GM12801 (cell line): ENCODE data around the gene NRCAM.

Experiments
- CTCF ChIP-seq: IDR thresholded peaks from one replicate; pipeline ENCODE4 v1.5.1; 2011; ENCODE audit warnings: control low read depth; ENCODE audit not compliant: insufficient read length; ENCODE audit errors: extremely low read depth

NRCAM gene

GRCh38 chr7:108128514-108128913 is 327.7 kb downstream of the NRCAM start:
- no peak for TF ChIP-seq CTCF

- no peak for TF ChIP-seq CTCF
These were observed 328.8 kb downstream of the NRCAM start for GRCh38 chr7:108127461-108127860.

GRCh38 chr7:108124820-108125219 is 331.4 kb downstream of the NRCAM start:
- no peak for TF ChIP-seq CTCF

- no peak for TF ChIP-seq CTCF
These were observed 334.1 kb downstream of the NRCAM start for GRCh38 chr7:108122181-108122580.

- TF ChIP-seq CTCF, result no peak
These were observed 335.3 kb downstream of the NRCAM start for GRCh38 chr7:108120933-108121332.

- no peak for TF ChIP-seq CTCF
These were observed 336.0 kb downstream of the NRCAM start for GRCh38 chr7:108120196-108120595.

GRCh38 chr7:108118959-108119358 is 337.3 kb downstream of the NRCAM start:
- TF ChIP-seq CTCF, result no peak

- TF ChIP-seq CTCF, result no peak
These were observed 342.0 kb downstream of the NRCAM start for GRCh38 chr7:108114117-108114841.
